Esophagus squamous epithelium (tissue), 5 donors: ENCODE results near the gene ITGB4. TPM values are rescaled to one million over a fixed set of nuclear protein-coding genes. Genes with fewer than 3 reads are reported as not detected.

ENCODE experiments used
- DNase-seq: peaks from one replicate; lab custom pipeline; 2025; lab: John Stamatoyannopoulos, UW
- H3K27ac ChIP-seq, 4 donors: fragments of 200-600 bp; sonication (generic); one replicate each; pipeline ENCODE4 v1.5.1; 2016 to 2019; ENCODE audit warnings: mild to moderate bottlenecking in 1 of 4
- H3K27me3 ChIP-seq, 4 donors: fragments of 200-600 bp; sonication (generic); 1 replicate in 3 of 4; 2 replicates in 1 of 4; pipeline versions ENCODE4 v1.5.1 to v1.6.0; 2017 to 2021; ENCODE audit warnings: antibody characterized with exemption in 1 of 4
- H3K36me3 ChIP-seq, 3 donors: fragments of 200-600 bp; sonication (generic); one replicate each; pipeline ENCODE4 v1.5.1; 2016 to 2019
- H3K4me1 ChIP-seq, 3 donors: fragments of 200-600 bp; sonication (generic); one replicate each; pipeline ENCODE4 v1.5.1; 2017 to 2019
- H3K4me3 ChIP-seq, 4 donors: fragments of 200-600 bp; sonication (generic); 1 replicate in 3 of 4; 2 replicates in 1 of 4; pipeline ENCODE4 v1.5.1; 2016 to 2019; ENCODE audit warnings: mild to moderate bottlenecking in 2 of 4, moderate library complexity in 1 of 4
- H3K9me3 ChIP-seq, 3 donors: fragments of 200-600 bp; sonication (generic); one replicate each; pipeline ENCODE4 v1.5.1; 2016 to 2019
- CTCF ChIP-seq, 6 experiments: fragments of 450-650 bp in 4 of 6; fragments of 200-600 bp in 2 of 6; sonication (generic) in 2 of 6; IDR thresholded peaks; one replicate each; pipeline ENCODE4 v1.5.1; 2016 to 2019; ENCODE audit warnings: antibody characterized with exemption in 6 of 6, mild to moderate bottlenecking in 4 of 6, moderate library complexity in 4 of 6
- POLR2A ChIP-seq, 4 donors: fragments of 450-650 bp; IDR thresholded peaks; one replicate each; pipeline ENCODE4 v1.6.1; 2017; ENCODE audit warnings: antibody characterized with exemption in 4 of 4, mild to moderate bottlenecking in 4 of 4, moderate library complexity in 3 of 4
- WGBS, 2 donors: methylation state at CpG; one replicate each; pipeline ENCODE4 v1.1.5; 2018; 5-methylcytosine and 5-hydroxymethylcytosine counted together
- intact Hi-C: fragments of 100-400 bp; cut with DNase I; formaldehyde crosslinking; loops from one replicate; pipeline ENCODE4 v1.15.0; 2022
- total RNA-seq, 4 donors: library from RNA; depleted of rRNA; stranded (reverse); fragments of >200 nt; gene quantifications; one replicate each; pipeline ENCODE4 v1.1.0, GENCODE V29; 2016
- donor health status: DM: yes; HTN: yes; CAD: no.

The ITGB4 gene
- total RNA-seq, 4 donors from 2014 or later, result 60.6 to 115 (median 82.3) TPM

- no peaks in the 10 kb centered on the region for H3K27me3 ChIP-seq
- WGBS, 2 donors, result 81 to 92% methylated on average over 6 to 8 of the region's 10 CpGs
- H3K4me1 ChIP-seq, result peaks cover 14 to 57% (median 41%) of the 10 kb centered on the region in 3 donors
- no peak overlapping the region for H3K4me3 ChIP-seq
- DNase-seq, result no peak
- no peaks in the 10 kb centered on the region for H3K9me3 ChIP-seq
- H3K36me3 ChIP-seq, result peaks cover 0 to 40% (median 0%) of the 10 kb centered on the region in 3 donors
- TF ChIP-seq CTCF (IDR thresholded peaks at IDR 0.05), result no peak
- no peak for TF ChIP-seq POLR2A (IDR thresholded peaks at IDR 0.05)
- H3K27ac ChIP-seq, result peak overlapping the region; percentile 24 to 72 (median 66)
- intact Hi-C loops, result no loop called here
These were observed 40.8 kb upstream of the ITGB4 start for GRCh38 chr17:75680431-75680830.

GRCh38 chr17:75681289-75681688 is 40.0 kb upstream of the ITGB4 start:
- TF ChIP-seq CTCF (IDR thresholded peaks at IDR 0.05) (no peak), POLR2A (IDR thresholded peaks at IDR 0.05) (no peak)
- Histone ChIP-seq H3K4me3 (no peak overlapping the region), H3K27ac (peak overlapping the region; percentile 24 to 72 (median 66)), H3K9me3 (no peaks in the 10 kb centered on the region), H3K36me3 (peaks cover 0 to 33% (median 0%) of the 10 kb centered on the region in 3 donors), H3K27me3 (no peaks in the 10 kb centered on the region), H3K4me1 (peaks cover 20 to 63% (median 50%) of the 10 kb centered on the region in 3 donors)
- 39 to 49% methylated on average over 3 of the region's 3 CpGs for WGBS, 2 donors
- no peak for DNase-seq
- intact Hi-C loops, result no loop called here

- Histone ChIP-seq H3K27me3 (no peaks in the 10 kb centered on the region), H3K4me3 (no peak overlapping the region), H3K9me3 (no peaks in the 10 kb centered on the region), H3K4me1 (peaks cover 31 to 86% (median 72%) of the 10 kb centered on the region in 3 donors), H3K36me3 (peaks cover 0 to 15% (median 0%) of the 10 kb centered on the region in 3 donors), H3K27ac (peak overlapping the region; percentile 81 to 87 (median 86))
- intact Hi-C loops, result no loop called here
- WGBS, 2 donors, result 32 to 35% methylated on average over 4 of the region's 4 CpGs
- TF ChIP-seq CTCF (IDR thresholded peaks at IDR 0.05), result no peak
- TF ChIP-seq POLR2A (IDR thresholded peaks at IDR 0.05), result no peak
- DNase-seq, result no peak
These were observed 37.7 kb upstream of the ITGB4 start for GRCh38 chr17:75683583-75683982.

GRCh38 chr17:75684249-75684648 is 37.0 kb upstream of the ITGB4 start:
- 64 to 78% methylated on average over 1 to 5 of the region's 5 CpGs for WGBS, 2 donors
- H3K4me3 ChIP-seq, result no peak overlapping the region
- peaks cover 35 to 88% (median 78%) of the 10 kb centered on the region in 3 donors for H3K4me1 ChIP-seq
- intact Hi-C loops, result no loop called here
- peaks cover 0 to 8% (median 0%) of the 10 kb centered on the region in 3 donors for H3K36me3 ChIP-seq
- H3K27ac ChIP-seq, result peak overlapping the region; percentile 81 to 87 (median 86)
- DNase-seq, result no peak
- H3K9me3 ChIP-seq, result no peaks in the 10 kb centered on the region
- TF ChIP-seq POLR2A (IDR thresholded peaks at IDR 0.05), result no peak
- TF ChIP-seq CTCF (IDR thresholded peaks at IDR 0.05), result no peak
- H3K27me3 ChIP-seq, result no peaks in the 10 kb centered on the region

GRCh38 chr17:75684924-75685323 is 36.3 kb upstream of the ITGB4 start:
- H3K36me3 ChIP-seq, result peaks cover 0 to 7% (median 0%) of the 10 kb centered on the region in 3 donors
- H3K27ac ChIP-seq, result peak overlapping the region; percentile 81 to 87 (median 86)
- WGBS, 2 donors, result 47 to 51% methylated on average over 7 of the region's 7 CpGs
- peak in 2 of 4 donors; percentile 34 to 48 for TF ChIP-seq POLR2A (IDR thresholded peaks at IDR 0.05)
- no peak for TF ChIP-seq CTCF (IDR thresholded peaks at IDR 0.05)
- H3K4me3 ChIP-seq, result no peak overlapping the region
- H3K9me3 ChIP-seq, result no peaks in the 10 kb centered on the region
- no peak for DNase-seq
- H3K27me3 ChIP-seq, result no peaks in the 10 kb centered on the region
- intact Hi-C loops, result no loop called here
- peaks cover 42 to 88% (median 81%) of the 10 kb centered on the region in 3 donors for H3K4me1 ChIP-seq
